Testis (tissue), 2 donors: ENCODE results near the gene XIRP2.

Experiments used
- CTCF ChIP-seq, 3 experiments: fragments of 450-650 bp in 2 of 3; fragments of 200-600 bp in 1 of 3; sonication (generic) in 1 of 3; IDR thresholded peaks; one replicate each; pipeline ENCODE4 v1.5.1; 2016 to 2019; ENCODE audit warnings: antibody characterized with exemption in 3 of 3, mild to moderate bottlenecking in 2 of 3, moderate library complexity in 1 of 3
- POLR2A ChIP-seq: fragments of 450-650 bp; IDR thresholded peaks from one replicate; pipeline ENCODE4 v1.6.1; 2017; ENCODE audit warnings: antibody characterized with exemption, mild to moderate bottlenecking, moderate library complexity

- TF ChIP-seq CTCF (IDR thresholded peaks at IDR 0.05) (no peak), POLR2A (no peak)
Observed at GRCh38 chr2:166844111-166844510, 44.2 kb upstream of the XIRP2 start.
